C4-2B (cell line): ENCODE results near the gene SPC25.

Experiments used
- ZFX ChIP-seq: fragments of 450-650 bp; IDR thresholded peaks from 2 replicates; pipeline ENCODE4 v1.6.1; 2017
- TF ChIP-seq, protein P1 (sequence below): fragments of 450-650 bp; conservative IDR thresholded peaks from 2 replicates; pipeline ENCODE4 v1.5.1; 2017; ENCODE audit warnings: mild to moderate bottlenecking

DNA sequence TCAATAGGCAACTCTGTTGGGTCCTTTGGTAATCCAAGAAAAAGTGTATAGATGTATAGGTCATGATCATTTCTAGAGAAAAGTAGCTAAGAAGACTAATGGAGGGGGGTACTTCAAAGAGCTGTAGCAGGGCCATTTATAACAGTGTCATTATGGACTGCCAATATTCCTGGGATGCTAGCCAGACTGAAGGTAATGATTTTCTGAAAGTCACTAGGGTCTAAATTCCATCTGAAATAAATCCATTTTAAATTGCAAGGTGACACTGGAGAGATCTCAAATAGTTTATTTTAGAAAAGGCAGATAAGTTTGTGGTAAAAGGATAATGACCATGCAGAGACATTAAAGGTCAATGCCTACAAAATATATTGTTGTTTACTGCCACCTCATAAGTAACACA is 4.5 kb upstream of the SPC25 start:
- TF ChIP-seq, protein P1, sequence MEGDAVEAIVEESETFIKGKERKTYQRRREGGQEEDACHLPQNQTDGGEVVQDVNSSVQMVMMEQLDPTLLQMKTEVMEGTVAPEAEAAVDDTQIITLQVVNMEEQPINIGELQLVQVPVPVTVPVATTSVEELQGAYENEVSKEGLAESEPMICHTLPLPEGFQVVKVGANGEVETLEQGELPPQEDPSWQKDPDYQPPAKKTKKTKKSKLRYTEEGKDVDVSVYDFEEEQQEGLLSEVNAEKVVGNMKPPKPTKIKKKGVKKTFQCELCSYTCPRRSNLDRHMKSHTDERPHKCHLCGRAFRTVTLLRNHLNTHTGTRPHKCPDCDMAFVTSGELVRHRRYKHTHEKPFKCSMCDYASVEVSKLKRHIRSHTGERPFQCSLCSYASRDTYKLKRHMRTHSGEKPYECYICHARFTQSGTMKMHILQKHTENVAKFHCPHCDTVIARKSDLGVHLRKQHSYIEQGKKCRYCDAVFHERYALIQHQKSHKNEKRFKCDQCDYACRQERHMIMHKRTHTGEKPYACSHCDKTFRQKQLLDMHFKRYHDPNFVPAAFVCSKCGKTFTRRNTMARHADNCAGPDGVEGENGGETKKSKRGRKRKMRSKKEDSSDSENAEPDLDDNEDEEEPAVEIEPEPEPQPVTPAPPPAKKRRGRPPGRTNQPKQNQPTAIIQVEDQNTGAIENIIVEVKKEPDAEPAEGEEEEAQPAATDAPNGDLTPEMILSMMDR, result no peak
- no peak for TF ChIP-seq ZFX
